GM18517 (cell line): ENCODE results near the gene SPN.
"Not testable (repeated sequence)": the region's sequence is repeated elsewhere in the genome, so short reads cannot be mapped to it uniquely, and the experiment has no call there.

Experiments
- ATAC-seq: cut with Tn5 transposase; IDR thresholded peaks from one replicate; pipeline ENCODE4 v1.9.1; 2021; ENCODE audit warnings: mild to moderate bottlenecking, moderate library complexity; ENCODE audit not compliant: unreplicated experiment

The SPN gene

DNA sequence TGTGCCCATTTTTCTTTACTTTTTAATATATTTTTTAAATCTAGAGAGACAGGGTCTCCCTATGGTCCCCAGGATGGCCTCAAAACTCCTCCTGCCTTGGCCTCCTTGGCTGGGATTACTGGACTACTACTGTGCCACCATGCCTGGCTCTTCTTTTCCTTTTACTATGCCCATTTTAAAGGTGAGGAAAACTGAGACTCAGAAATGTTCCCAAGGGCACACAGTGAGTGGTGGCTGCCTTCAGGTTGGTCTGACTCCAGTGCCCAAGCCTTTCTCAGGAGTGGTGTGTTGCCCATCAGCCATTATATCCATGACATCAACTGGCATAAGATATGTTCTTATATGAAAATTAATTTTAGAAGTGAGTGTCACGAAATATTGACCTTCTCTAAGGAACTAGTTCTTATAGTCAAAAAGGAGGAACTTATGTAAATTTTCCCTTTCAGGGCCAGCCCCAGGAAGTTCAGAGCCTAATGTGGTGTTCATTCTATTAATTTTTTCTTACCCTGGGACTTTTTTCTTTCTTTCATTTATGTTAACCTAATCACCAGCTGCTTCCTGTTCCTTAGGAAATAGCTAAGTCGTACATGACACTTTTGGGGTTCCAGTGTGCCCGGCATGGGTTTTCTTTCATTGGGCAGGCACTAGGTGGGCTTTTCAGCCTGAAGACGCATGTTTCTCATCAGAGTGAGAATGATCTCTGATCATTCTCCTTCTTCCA, 17.9 kb upstream of the SPN start:
- no peak for ATAC-seq

GRCh38 chr16:29645694-29646187, 17.3 kb upstream of the SPN start:
- no peak for ATAC-seq

- ATAC-seq, result no peak
Observed at GRCh38 chr16:29646947-29647346, 16.1 kb upstream of the SPN start.

DNA sequence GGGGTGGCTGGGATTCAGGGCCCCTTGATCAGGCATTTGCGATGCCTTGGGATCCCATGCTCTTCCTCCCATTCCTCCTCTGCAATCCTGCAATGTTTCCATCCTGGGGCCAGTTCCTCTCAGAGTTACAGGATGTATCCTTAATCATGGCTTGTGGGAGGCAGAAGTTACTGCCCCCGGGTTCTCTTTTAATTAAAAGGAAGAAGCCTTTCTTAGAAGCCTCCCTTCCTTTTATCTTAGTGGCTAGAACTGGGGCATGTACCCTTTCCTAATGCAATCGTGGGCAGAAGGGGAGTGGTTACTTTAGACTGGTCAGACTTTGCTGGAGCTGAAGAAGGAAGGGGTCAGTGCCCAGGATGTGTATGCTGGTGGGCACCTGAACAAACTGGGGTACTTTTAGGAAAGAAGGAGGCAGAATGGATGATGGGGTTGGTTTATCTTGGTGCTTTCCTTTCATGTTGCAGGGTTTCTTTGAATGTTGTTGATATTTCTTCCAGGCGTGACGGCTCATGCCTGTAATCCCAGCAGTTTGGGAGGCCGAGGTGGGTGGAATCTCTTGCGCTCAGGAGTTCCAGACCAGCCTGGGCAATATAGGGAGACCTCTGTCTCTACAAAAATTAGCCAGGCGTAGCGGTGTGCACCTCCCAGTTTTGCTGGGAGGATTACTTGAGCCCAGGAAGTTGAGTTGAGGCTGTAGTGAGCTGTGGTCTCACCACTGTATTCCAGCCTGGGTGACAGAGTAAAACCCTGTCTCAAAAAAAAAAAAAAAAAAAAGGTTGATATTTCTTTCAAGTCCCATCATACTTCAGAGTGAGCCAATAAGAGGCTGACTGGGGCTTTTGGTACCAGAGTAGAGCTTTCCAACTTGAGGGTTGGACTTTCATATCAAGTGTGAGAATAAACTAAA, 13.2 kb upstream of the SPN start:
- ATAC-seq, result no peak

DNA sequence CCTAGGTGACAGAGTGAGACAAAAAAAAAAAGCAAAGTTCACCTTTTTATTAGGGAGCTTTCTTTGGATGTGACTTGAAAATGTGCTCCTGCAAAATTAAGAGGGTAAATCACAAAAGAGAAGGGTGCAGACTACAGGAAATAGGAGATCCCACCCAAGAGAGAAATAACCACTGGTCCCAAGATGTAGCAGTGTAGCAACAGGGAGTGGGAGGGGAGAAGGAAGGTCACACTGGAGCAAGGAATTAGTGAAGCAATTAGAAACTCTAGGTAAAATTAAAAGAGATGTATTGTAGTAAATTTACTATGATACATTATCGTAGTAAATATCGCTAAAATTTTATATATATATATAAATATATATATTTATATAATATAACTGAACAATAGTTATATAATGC, 12.3 kb upstream of the SPN start:
- ATAC-seq, result no peak

- no peak for ATAC-seq
Observed at GRCh38 chr16:29651774-29652349, 11.2 kb upstream of the SPN start.

GRCh38 chr16:29653471-29653870, 9.6 kb upstream of the SPN start:
- ATAC-seq, result no peak

DNA sequence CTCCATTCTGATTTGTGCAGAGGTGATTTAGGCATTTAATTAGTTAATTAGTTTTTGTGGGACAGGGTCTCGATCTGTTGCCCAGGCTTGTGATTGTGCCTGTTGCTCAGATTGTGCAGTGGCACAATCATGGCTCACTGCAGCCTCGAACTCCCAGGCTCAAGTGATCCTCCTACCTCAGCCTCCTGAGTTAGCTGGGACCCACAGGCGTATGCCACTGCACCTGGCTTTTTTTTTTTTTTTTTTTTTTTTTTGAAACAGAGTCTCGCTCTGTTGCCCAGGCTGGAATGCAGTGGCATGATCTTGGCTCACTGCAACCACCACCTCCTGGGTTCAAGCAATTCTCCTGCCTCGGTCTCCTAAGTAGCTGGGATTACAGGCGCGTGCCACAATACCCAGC, 9.2 kb upstream of the SPN start:
- not testable (repeated sequence) for ATAC-seq

GRCh38 chr16:29656688-29657523, 6.1 kb upstream of the SPN start:
- no peak for ATAC-seq

GRCh38 chr16:29658705-29659104, 4.3 kb upstream of the SPN start:
- ATAC-seq, result no peak

DNA sequence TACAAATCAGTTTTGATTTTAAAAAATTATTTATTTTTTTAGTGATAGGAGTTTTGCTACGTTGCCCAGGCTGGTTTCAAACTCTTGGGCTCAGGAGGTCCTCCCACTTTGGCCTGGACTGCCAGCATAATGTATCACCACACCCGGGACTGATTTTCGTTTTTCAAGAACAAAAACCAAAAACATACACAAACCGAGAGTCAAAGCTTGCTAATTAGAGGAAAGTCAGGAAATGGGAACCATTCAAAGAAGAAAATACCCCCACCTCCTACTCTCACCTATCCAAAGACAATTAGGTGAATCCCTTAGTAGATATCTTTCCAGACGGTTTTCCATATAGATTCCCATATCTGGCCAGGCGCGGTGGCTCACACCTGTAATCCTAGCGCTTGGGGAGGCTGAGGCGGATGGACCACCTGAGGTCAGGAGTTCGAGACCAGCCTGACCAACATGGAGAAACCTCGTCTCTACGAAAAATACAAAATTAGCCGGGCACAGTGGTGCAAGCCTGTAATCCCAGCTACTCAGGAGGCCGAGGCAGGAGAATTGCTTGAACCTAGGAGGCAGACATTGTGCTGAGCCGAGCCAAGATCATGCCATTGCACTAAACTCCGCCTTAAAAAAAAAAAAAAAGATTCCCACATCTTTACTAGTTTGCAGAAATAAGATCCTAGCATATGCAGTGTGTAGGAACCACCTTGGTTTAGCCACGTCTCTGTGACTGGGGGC, 883 bp upstream of the SPN start:
- no peak for ATAC-seq

GRCh38 chr16:29662729-29663015, 375 bp upstream of the SPN start:
- no peak for ATAC-seq

- no peak for ATAC-seq
Observed at GRCh38 chr16:29663807-29664090, 702 bp downstream of the SPN start.

- ATAC-seq, result no peak
Observed at GRCh38 chr16:29664091-29664921, 1.3 kb downstream of the SPN start.

GRCh38 chr16:29665294-29666077, 2.4 kb downstream of the SPN start:
- no peak for ATAC-seq

DNA sequence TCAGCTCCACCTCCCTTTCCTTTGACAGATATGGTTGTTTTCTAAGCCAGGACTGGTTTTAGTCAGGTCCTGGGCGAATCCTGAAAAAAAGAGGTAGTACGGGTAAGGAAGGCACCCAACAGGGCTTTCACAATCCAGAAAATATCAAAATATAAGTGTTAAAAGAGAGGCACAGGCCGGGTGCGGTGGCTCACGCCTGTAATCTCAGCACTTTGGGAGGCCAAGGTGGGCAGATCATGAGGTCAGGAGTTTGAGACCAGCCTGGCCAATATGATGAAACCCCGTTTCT, 4.2 kb downstream of the SPN start:
- ATAC-seq, result not testable (repeated sequence)

- ATAC-seq, result no peak
Observed at GRCh38 chr16:29667755-29668154, 4.7 kb downstream of the SPN start.

DNA sequence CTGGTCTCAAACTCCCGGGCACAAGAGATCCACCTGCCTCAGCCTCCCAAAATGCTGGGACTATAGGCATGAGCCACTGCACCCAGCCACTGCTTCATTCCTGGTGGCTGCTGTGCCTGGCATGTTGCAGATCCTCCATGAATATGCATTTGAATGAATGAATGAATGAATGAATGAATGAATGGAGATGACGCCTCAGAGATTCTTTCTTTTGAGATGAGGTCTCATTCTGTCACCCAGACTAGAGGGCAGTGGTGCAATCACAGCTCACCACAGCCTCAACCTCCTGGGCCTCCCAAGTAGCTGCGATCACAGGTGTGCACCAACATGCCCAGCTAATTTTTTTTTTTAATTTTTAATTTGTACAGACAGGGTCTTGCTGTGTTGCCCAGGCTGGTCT, 5.2 kb downstream of the SPN start:
- no peak for ATAC-seq

DNA sequence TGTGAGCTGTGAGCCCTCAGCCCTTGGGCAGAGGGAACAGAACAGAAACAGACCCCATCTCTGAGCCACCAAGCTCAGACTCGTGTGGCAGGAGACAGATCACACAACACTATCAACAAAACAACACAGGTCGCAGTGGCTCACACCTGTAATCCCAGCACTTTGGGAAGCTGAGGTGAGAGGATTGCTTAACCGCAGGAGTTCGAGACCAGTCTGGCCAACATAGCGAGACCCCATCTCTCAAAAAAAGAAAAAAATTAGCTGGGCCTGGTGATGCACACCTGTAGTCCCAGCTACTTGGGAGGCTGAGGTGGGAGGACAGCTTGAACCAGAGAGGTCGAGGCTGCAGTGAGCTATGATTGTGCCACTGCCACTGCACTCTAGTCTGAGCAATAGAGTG, 10.5 kb downstream of the SPN start:
- ATAC-seq, result no peak
